Esophagus squamous epithelium (tissue), 4 donors: ENCODE results near the gene TM9SF3.

ENCODE experiments used
- POLR2A ChIP-seq, 4 donors: fragments of 450-650 bp; IDR thresholded peaks; one replicate each; pipeline ENCODE4 v1.6.1; 2017; ENCODE audit warnings: antibody characterized with exemption in 4 of 4, mild to moderate bottlenecking in 4 of 4, moderate library complexity in 3 of 4
- TF ChIP-seq, protein P1 (sequence below), 6 experiments: fragments of 450-650 bp in 4 of 6; fragments of 200-600 bp in 2 of 6; sonication (generic) in 2 of 6; IDR thresholded peaks; one replicate each; pipeline ENCODE4 v1.5.1; 2016 to 2019; ENCODE audit warnings: antibody characterized with exemption in 6 of 6, mild to moderate bottlenecking in 4 of 6, moderate library complexity in 4 of 6

DNA sequence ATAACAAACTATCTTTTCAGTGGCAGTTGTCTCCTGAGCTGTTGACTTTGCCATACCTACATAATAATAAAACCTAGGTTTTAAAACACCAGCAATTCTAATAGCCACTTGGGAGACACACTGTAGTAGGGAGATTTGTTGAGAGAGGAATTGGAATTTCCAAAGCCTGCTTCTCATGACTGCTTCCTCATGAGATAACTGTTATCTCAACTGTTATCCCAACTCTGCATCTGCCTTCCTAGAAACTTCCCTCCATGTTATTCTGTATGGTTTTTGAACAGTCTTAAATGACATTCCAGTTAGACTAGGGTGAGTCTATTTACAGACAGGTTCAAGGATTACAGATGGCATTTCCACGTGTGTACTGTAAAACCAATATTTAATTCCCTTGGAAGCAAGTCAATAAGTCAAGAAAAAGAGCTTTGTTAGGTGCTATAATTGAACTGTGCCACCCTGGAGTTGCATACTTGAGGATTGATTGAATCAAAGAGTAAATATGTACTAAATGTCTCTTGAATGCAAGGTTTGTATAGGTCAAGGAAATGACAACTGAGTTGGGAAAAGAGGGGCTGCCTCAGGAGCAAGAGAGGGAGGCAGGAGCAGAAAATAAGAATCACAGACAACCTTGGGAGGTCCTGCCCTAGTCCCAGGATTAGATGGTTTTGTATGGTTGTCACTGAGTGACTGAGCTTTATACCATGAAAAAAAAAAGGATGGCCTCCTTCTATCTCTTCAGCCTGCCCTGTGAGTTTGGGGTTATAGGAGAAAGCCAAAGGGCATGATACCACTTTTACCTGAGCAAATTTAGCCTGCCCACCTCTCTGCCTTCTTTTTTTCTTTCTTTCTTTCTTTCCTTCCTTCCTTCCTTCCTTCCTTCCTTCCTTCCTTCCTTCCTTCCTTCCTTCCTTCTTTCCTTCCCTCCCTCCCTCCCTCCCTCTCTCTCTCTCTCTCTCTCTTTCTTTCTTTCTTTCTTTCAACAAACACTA is 9.9 kb upstream of the TM9SF3 start:
- TF ChIP-seq, protein P1, sequence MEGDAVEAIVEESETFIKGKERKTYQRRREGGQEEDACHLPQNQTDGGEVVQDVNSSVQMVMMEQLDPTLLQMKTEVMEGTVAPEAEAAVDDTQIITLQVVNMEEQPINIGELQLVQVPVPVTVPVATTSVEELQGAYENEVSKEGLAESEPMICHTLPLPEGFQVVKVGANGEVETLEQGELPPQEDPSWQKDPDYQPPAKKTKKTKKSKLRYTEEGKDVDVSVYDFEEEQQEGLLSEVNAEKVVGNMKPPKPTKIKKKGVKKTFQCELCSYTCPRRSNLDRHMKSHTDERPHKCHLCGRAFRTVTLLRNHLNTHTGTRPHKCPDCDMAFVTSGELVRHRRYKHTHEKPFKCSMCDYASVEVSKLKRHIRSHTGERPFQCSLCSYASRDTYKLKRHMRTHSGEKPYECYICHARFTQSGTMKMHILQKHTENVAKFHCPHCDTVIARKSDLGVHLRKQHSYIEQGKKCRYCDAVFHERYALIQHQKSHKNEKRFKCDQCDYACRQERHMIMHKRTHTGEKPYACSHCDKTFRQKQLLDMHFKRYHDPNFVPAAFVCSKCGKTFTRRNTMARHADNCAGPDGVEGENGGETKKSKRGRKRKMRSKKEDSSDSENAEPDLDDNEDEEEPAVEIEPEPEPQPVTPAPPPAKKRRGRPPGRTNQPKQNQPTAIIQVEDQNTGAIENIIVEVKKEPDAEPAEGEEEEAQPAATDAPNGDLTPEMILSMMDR (IDR thresholded peaks at IDR 0.05), result no peak
- TF ChIP-seq POLR2A (IDR thresholded peaks at IDR 0.05), result no peak
